DOHH2 (cell line): ENCODE measurements around the gene FUT8.

Experiments
- EZH2phosphoT487 ChIP-seq: fragments of 200-600 bp; sonication (generic); IDR thresholded peaks from 2 replicates; pipeline ENCODE4 v1.6.1; 2017; ENCODE audit warnings: borderline replicate concordance, mild to moderate bottlenecking, antibody characterized with exemption, low read length, moderate library complexity, mixed read lengths
- TF ChIP-seq, protein P1 (sequence below): fragments of 200-600 bp; sonication (generic); IDR thresholded peaks from one replicate; pipeline ENCODE4 v1.5.1; 2014; ENCODE audit warnings: antibody characterized with exemption, mild to moderate bottlenecking, low read depth, low read length; ENCODE audit not compliant: poor library complexity, severe bottlenecking

GRCh38 chr14:65729566-65729965, 317.0 kb downstream of the FUT8 start:
- TF ChIP-seq, protein P1, sequence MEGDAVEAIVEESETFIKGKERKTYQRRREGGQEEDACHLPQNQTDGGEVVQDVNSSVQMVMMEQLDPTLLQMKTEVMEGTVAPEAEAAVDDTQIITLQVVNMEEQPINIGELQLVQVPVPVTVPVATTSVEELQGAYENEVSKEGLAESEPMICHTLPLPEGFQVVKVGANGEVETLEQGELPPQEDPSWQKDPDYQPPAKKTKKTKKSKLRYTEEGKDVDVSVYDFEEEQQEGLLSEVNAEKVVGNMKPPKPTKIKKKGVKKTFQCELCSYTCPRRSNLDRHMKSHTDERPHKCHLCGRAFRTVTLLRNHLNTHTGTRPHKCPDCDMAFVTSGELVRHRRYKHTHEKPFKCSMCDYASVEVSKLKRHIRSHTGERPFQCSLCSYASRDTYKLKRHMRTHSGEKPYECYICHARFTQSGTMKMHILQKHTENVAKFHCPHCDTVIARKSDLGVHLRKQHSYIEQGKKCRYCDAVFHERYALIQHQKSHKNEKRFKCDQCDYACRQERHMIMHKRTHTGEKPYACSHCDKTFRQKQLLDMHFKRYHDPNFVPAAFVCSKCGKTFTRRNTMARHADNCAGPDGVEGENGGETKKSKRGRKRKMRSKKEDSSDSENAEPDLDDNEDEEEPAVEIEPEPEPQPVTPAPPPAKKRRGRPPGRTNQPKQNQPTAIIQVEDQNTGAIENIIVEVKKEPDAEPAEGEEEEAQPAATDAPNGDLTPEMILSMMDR: no peak
- no peak for TF ChIP-seq EZH2phosphoT487
